Esophagus muscularis mucosa (tissue), 4 donors: ENCODE data around the gene EMID1. TPM values are rescaled to one million over a fixed set of nuclear protein-coding genes. Genes with fewer than 3 reads are reported as not detected.

Experiments
- DNase-seq: peaks from one replicate; pipeline ENCODE4 v3.0.0-alpha.2; 2017; ENCODE audit errors: extremely low spot score
- H3K27ac ChIP-seq, 4 donors: fragments of 200-600 bp; sonication (generic); replicated peaks in 1 of 4; 1 replicate in 3 of 4; 2 replicates in 1 of 4; pipeline ENCODE4 v1.5.1; 2016 to 2019; ENCODE audit warnings: mild to moderate bottlenecking in 1 of 4
- H3K27me3 ChIP-seq, 4 donors: fragments of 200-600 bp; sonication (generic); one replicate each; pipeline versions ENCODE4 v1.5.1 to v1.6.0; 2016 to 2019
- H3K36me3 ChIP-seq, 4 donors: fragments of 200-600 bp; sonication (generic); one replicate each; pipeline ENCODE4 v1.5.1; 2016 to 2019
- H3K4me1 ChIP-seq, 4 donors: fragments of 200-600 bp; sonication (generic); one replicate each; pipeline ENCODE4 v1.5.1; 2016 to 2019
- H3K4me3 ChIP-seq, 4 donors: fragments of 200-600 bp; sonication (generic); 1 replicate in 2 of 4; 2 replicates in 2 of 4; pipeline ENCODE4 v1.5.1; 2016 to 2019; ENCODE audit warnings: mild to moderate bottlenecking in 4 of 4, moderate library complexity in 1 of 4
- H3K9me3 ChIP-seq, 4 donors: fragments of 200-600 bp; sonication (generic); 1 replicate in 3 of 4; 2 replicates in 1 of 4; pipeline ENCODE4 v1.5.1; 2016 to 2019
- EP300 ChIP-seq: sonication (generic); formaldehyde crosslinking; IDR thresholded peaks from one replicate; pipeline ENCODE4 v1.6.1; 2017; ENCODE audit warnings: antibody characterized with exemption
- POLR2A ChIP-seq: fragments of 450-650 bp; IDR thresholded peaks from one replicate; pipeline ENCODE4 v1.6.1; 2017; ENCODE audit warnings: antibody characterized with exemption, moderate library complexity, mild to moderate bottlenecking, low read depth
- POLR2AphosphoS5 ChIP-seq, 2 donors: sonication (generic); formaldehyde crosslinking; IDR thresholded peaks; one replicate each; pipeline ENCODE4 v1.6.1; 2017; ENCODE audit warnings: antibody characterized with exemption in 2 of 2
- WGBS: methylation state at CpG from one replicate; pipeline ENCODE4 v1.1.5; 2018; 5-methylcytosine and 5-hydroxymethylcytosine counted together
- intact Hi-C: fragments of 100-400 bp; cut with DNase I; formaldehyde crosslinking; loops from one replicate; pipeline ENCODE4 v1.15.1; 2023
- total RNA-seq, 4 donors: library from RNA; depleted of rRNA; stranded (reverse); fragments of >200 nt; gene quantifications; one replicate each; pipeline versions ENCODE4 v1.1.0 to v1.2.1, GENCODE V29; 2016
- TF ChIP-seq, protein P1 (sequence below), 3 experiments: fragments of 200-600 bp in 2 of 3; fragments of 450-650 bp in 1 of 3; sonication (generic) in 2 of 3; IDR thresholded peaks; one replicate each; pipeline ENCODE4 v1.5.1; 2017 to 2019; ENCODE audit warnings: antibody characterized with exemption in 3 of 3, mild to moderate bottlenecking in 2 of 3, moderate library complexity in 1 of 3

EMID1 gene
- total RNA-seq, 4 donors from 2014 or later, result 0.65 to 4.0 (median 0.93) TPM

DNA sequence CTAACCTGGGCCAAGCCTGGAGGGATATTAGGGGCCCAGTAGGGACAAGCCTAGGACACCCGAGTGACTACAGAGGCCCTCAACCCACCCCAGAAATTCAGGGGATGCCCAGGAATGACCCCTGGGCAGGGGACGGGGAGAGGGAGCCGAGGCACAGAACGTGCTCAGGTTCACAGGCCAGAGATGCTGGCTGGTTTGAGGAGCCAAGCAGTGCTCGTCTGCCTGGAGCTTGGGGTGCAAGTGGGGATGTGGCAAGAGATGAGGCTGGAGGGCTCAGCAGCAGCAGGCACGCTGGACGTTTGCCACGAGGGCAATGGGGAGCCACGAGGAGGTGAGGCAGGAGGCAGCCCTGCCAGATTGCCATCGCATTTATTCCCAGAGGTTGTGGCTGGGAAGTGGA is 34.0 kb upstream of the EMID1 start:
- H3K27me3 ChIP-seq, result no peaks in the 10 kb centered on the region
- H3K4me1 ChIP-seq, result no peaks in the 10 kb centered on the region
- H3K9me3 ChIP-seq, result peaks cover 0 to 36% (median 23%) of the 10 kb centered on the region in 4 donors
- no peak overlapping the region for H3K27ac ChIP-seq
- TF ChIP-seq POLR2AphosphoS5 (IDR thresholded peaks at IDR 0.05) (no peak), POLR2A (no peak), EP300 (no peak)
- TF ChIP-seq, protein P1, sequence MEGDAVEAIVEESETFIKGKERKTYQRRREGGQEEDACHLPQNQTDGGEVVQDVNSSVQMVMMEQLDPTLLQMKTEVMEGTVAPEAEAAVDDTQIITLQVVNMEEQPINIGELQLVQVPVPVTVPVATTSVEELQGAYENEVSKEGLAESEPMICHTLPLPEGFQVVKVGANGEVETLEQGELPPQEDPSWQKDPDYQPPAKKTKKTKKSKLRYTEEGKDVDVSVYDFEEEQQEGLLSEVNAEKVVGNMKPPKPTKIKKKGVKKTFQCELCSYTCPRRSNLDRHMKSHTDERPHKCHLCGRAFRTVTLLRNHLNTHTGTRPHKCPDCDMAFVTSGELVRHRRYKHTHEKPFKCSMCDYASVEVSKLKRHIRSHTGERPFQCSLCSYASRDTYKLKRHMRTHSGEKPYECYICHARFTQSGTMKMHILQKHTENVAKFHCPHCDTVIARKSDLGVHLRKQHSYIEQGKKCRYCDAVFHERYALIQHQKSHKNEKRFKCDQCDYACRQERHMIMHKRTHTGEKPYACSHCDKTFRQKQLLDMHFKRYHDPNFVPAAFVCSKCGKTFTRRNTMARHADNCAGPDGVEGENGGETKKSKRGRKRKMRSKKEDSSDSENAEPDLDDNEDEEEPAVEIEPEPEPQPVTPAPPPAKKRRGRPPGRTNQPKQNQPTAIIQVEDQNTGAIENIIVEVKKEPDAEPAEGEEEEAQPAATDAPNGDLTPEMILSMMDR (IDR thresholded peaks at IDR 0.05), result no peak
- H3K36me3 ChIP-seq, result no peaks in the 10 kb centered on the region
- intact Hi-C loops, result no loop called here
- no peak for DNase-seq
- WGBS, result 89% methylated on average over 6 of the region's 10 CpGs
- H3K4me3 ChIP-seq, result no peak overlapping the region

DNA sequence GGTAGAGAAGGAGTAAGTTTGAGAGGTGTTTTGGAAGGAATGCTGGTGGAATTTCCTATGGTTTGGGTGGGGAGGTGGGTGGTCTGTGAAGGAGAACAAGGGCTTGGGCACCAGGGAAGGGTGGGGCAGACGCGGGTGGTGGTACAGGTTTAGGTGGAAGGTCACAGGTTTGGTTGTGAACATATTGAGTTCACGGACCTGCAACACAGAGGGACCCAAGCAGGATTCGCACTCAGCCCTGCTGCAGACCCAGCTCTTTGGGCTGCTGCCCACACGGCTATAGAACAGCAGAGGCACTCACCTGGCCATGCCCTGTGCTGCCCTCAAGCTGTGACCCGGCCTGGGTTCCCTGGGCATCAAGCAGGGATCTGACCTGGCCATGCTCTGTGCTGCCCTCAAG is 33.5 kb upstream of the EMID1 start:
- Histone ChIP-seq H3K4me3 (no peak overlapping the region), H3K27me3 (no peaks in the 10 kb centered on the region), H3K36me3 (no peaks in the 10 kb centered on the region), H3K9me3 (peaks cover 0 to 38% (median 23%) of the 10 kb centered on the region in 4 donors), H3K4me1 (no peaks in the 10 kb centered on the region), H3K27ac (no peak overlapping the region)
- intact Hi-C loops, result no loop called here
- WGBS, result 94% methylated on average over 6 of the region's 6 CpGs
- no peak for DNase-seq
- TF ChIP-seq POLR2A (no peak), EP300 (no peak), POLR2AphosphoS5 (IDR thresholded peaks at IDR 0.05) (no peak)
- TF ChIP-seq, protein P1 (IDR thresholded peaks at IDR 0.05), result no peak

DNA sequence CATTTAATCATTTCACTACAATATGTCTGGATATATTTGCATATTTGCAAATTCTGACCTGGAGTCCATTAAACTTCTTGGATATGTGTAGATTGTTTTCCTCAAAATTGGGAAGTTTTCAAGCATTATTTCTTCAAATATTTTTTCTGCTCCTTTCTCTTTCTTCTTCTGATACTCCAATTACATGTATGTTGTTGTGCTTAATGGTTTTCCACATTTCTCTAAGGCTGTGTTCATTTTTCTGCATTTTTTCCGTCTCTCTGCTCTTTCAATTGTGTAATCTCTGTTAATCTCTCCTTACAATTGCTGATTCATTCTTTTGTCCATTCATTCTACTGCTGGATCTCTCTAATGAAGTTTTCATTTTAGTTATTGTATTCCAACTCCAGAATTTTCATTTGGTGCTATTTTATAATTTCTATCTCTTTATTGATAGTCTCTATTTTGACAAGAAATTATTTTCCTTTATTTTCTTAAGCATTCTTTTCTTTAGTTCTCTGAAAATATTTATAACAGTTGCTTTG is 30.3 kb upstream of the EMID1 start:
- H3K4me3 ChIP-seq, result no peak overlapping the region
- no peaks in the 10 kb centered on the region for H3K4me1 ChIP-seq
- no peak overlapping the region for H3K27ac ChIP-seq
- DNase-seq, result no peak
- peaks cover 0 to 9% (median 0%) of the 10 kb centered on the region in 4 donors for H3K27me3 ChIP-seq
- TF ChIP-seq POLR2A (no peak), POLR2AphosphoS5 (IDR thresholded peaks at IDR 0.05) (no peak), EP300 (no peak)
- TF ChIP-seq, protein P1 (IDR thresholded peaks at IDR 0.05), result no peak
- peaks cover 0 to 41% (median 25%) of the 10 kb centered on the region in 4 donors for H3K9me3 ChIP-seq
- H3K36me3 ChIP-seq, result no peaks in the 10 kb centered on the region
- intact Hi-C loops, result no loop called here
- 76% methylated on average over 1 of the region's 1 CpG for WGBS

DNA sequence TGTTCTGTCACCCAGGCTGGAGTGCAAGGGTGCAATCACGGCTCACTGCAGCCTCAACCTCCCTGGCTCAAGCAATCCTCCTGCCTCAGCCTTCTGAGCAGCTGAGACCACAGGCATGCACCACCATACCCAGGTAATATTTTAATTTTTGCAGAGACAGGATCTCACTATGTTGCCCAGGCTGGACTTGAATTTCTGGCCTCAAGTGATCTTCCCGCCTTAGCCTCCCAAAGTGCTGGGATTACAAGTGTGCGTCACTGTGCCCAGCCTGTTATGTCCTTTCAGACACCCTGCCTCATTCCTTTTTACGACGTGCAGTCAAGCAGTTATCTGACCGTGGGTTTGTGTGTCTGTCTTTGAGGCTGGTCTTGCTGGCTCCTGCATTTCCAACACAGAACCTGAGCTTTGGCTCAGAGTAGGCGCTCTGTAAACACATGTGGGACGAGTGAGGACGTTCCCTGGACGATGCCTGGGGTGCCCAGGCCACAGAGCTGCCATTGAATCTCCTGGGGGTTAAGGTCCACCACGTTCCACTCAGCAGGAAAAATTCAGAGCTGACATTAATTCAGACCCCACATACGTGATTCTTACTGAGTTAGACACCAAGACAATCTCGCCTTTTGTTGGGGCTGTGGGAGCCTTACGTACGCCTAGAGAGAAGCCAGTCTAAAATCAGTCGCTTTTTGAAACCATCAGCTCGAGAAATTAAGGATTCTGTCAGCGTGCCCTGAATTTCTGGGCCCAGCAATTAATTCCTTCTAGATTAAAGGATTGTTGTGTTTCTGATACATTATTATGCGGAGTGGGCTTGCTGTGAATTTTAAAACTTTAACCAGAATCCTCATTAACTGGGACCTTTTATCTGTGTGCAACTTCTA is 21.5 kb upstream of the EMID1 start:
- TF ChIP-seq POLR2A (no peak), POLR2AphosphoS5 (IDR thresholded peaks at IDR 0.05) (no peak), EP300 (no peak)
- TF ChIP-seq, protein P1 (IDR thresholded peaks at IDR 0.05), result no peak
- Histone ChIP-seq H3K27ac (no peak overlapping the region), H3K4me1 (no peaks in the 10 kb centered on the region), H3K4me3 (no peak overlapping the region), H3K36me3 (no peaks in the 10 kb centered on the region), H3K9me3 (peaks cover 0 to 5% (median 2%) of the 10 kb centered on the region in 4 donors), H3K27me3 (no peaks in the 10 kb centered on the region)
- intact Hi-C loops, result no loop called here
- no peak for DNase-seq
- 90% methylated on average over 19 of the region's 19 CpGs for WGBS
